Keratinocyte (primary cell): ENCODE data around the gene RALGPS2. TPM values are rescaled to one million over a fixed set of nuclear protein-coding genes. Genes with fewer than 3 reads are reported as not detected.

Experiments
- DNase-seq: peaks from one replicate; pipeline ENCODE4 v3.0.0-alpha.2; 2011; ENCODE audit warnings: low read depth, missing footprints, low spot score
- FAIRE-seq: peaks from 2 replicates; lab custom pipeline; 2011; peaks lifted over from hg19 to GRCh38; lab: Jason Lieb, UNC
- H2AFZ ChIP-seq: 2 replicates; pipeline ENCODE4 v1.6.0; 2012; ENCODE audit warnings: low read length, control low read depth, inconsistent platforms; ENCODE audit not compliant: control insufficient read depth
- H3K27ac ChIP-seq: 2 replicates; pipeline ENCODE4 v1.5.1; 2011; ENCODE audit warnings: low read length; ENCODE audit not compliant: control insufficient read depth, insufficient read depth
- H3K27me3 ChIP-seq: 3 replicates; pipeline ENCODE4 v1.6.0; 2011; ENCODE audit warnings: low read length; ENCODE audit not compliant: control insufficient read depth, insufficient read depth; ENCODE audit errors: extremely low read depth
- H3K36me3 ChIP-seq, 2 experiments: 2 replicates in 1 of 2; 3 replicates in 1 of 2; pipeline ENCODE4 v1.5.1; 2011; ENCODE audit warnings: low read length in 2 of 2, mild to moderate bottlenecking in 1 of 2; ENCODE audit not compliant: control insufficient read depth in 2 of 2, insufficient read depth in 2 of 2; ENCODE audit errors: extremely low read depth in 1 of 2
- H3K4me1 ChIP-seq: 3 replicates; pipeline ENCODE4 v1.5.1; 2011; ENCODE audit warnings: low read length; ENCODE audit not compliant: control insufficient read depth, insufficient read depth; ENCODE audit errors: extremely low read depth
- H3K4me2 ChIP-seq: 3 replicates; pipeline ENCODE4 v1.6.0; 2011; ENCODE audit warnings: low read depth, low read length; ENCODE audit not compliant: control insufficient read depth, insufficient read depth; ENCODE audit errors: extremely low read depth
- H3K4me3 ChIP-seq, 3 experiments: fragments of 200-600 bp in 1 of 3; sonication (generic) in 1 of 3; 2 replicates in 2 of 3; 3 replicates in 1 of 3; pipeline ENCODE4 v1.5.1; 2011 to 2016; ENCODE audit warnings: low read length in 3 of 3, mild to moderate bottlenecking in 3 of 3, control low read depth in 2 of 3, inconsistent platforms in 1 of 3, low read depth in 1 of 3, mixed read lengths in 1 of 3, mixed run types in 1 of 3, moderate library complexity in 1 of 3; ENCODE audit not compliant: control insufficient read depth in 2 of 3, insufficient read depth in 2 of 3; ENCODE audit errors: extremely low read depth in 1 of 3
- H3K79me2 ChIP-seq: 2 replicates; pipeline ENCODE4 v1.6.0; 2012; ENCODE audit warnings: low read length; ENCODE audit not compliant: control insufficient read depth, insufficient read depth
- H3K9ac ChIP-seq: 3 replicates; pipeline ENCODE4 v1.6.0; 2011; ENCODE audit warnings: low read length; ENCODE audit not compliant: control insufficient read depth, insufficient read depth; ENCODE audit errors: extremely low read depth
- H3K9me1 ChIP-seq: 3 replicates; pipeline ENCODE4 v1.6.0; 2011; ENCODE audit warnings: low read length; ENCODE audit not compliant: control insufficient read depth, insufficient read depth; ENCODE audit errors: extremely low read depth
- H3K9me3 ChIP-seq: 2 replicates; pipeline ENCODE4 v1.5.1; 2012; ENCODE audit warnings: low read depth, low read length; ENCODE audit not compliant: control insufficient read depth
- H4K20me1 ChIP-seq: 3 replicates; pipeline ENCODE4 v1.6.0; 2011; ENCODE audit warnings: low read length; ENCODE audit not compliant: control insufficient read depth, insufficient read depth; ENCODE audit errors: extremely low read depth
- CTCF ChIP-seq, 3 experiments: IDR thresholded peaks in 1 of 3; conservative IDR thresholded peaks in 1 of 3; optimal IDR thresholded peaks in 1 of 3; 2 replicates in 2 of 3; 3 replicates in 1 of 3; pipeline versions ENCODE3 to v1.5.1; 2011; ENCODE audit warnings: low read length in 3 of 3, mild to moderate bottlenecking in 3 of 3, moderate library complexity in 2 of 3, control low read depth in 1 of 3, inconsistent platforms in 1 of 3; ENCODE audit not compliant: insufficient read depth in 2 of 3; ENCODE audit errors: extremely low read depth in 1 of 3
- EZH2 ChIP-seq: IDR thresholded peaks from one replicate; pipeline ENCODE4 v1.6.1; 2012; ENCODE audit warnings: inconsistent platforms, mild to moderate bottlenecking, low read length, moderate library complexity
- dilution Hi-C: fragments of 300-500 bp; cut with MboI; formaldehyde crosslinking; loops from one replicate; pipeline ENCODE4 v1.7.0; 2020; ENCODE audit warnings: low sequenced_read_pairs; ENCODE audit not compliant: extremely low pct_ligation_motif_present
- polyA plus RNA-seq, 5 experiments: library from polyadenylated mRNA; depleted of rRNA in 3 of 5; stranded (reverse) in 3 of 5; stranded (forward) in 1 of 5; unstranded in 1 of 5; fragments of >200 nt; gene quantifications; 1 replicate in 1 of 5; 2 replicates in 3 of 5; 3 replicates in 1 of 5; pipeline versions ENCODE4 v1.2.1 to v1.2.3, GENCODE V29; 2011 to 2012; ENCODE audit warnings: missing spikeins in 2 of 5, low read depth in 1 of 5, low replicate concordance in 1 of 5

Gene RALGPS2
- polyA plus RNA-seq, 1 donor (not counting 4 experiments of a cell fraction or from before 2014, with no cell fraction given): 14.8 TPM

GRCh38 chr1:178862864-178863263 lies 137.8 kb downstream of the RALGPS2 start:
- Histone ChIP-seq H3K9me1 (no peaks in the 10 kb centered on the region), H3K79me2 (no peaks in the 10 kb centered on the region), H3K27ac (no peak overlapping the region), H3K9ac (no peak overlapping the region), H3K27me3 (no peaks in the 10 kb centered on the region), H3K4me2 (no peak overlapping the region), H3K36me3 (no peaks in the 10 kb centered on the region), H2AFZ (no peak overlapping the region), H4K20me1 (no peaks in the 10 kb centered on the region), H3K4me3 (no peak overlapping the region), H3K4me1 (no peaks in the 10 kb centered on the region), H3K9me3 (no peaks in the 10 kb centered on the region)
- dilution Hi-C loops: no loop called here
- FAIRE-seq (no peak), DNase-seq (no peak)
- TF ChIP-seq CTCF (optimal IDR thresholded peaks at IDR 0.05 in 1 of 3, IDR thresholded peaks at IDR 0.05 in 1 of 3, conservative IDR thresholded peaks at IDR 0.05 in 1 of 3; ENCODE audit: extremely low read depth in 1 of 3, insufficient read depth in 2 of 3, low read length in 3 of 3) (no peak), EZH2 (no peak)

GRCh38 chr1:178864326-178864725 lies 139.3 kb downstream of the RALGPS2 start:
- H3K36me3 ChIP-seq: no peaks in the 10 kb centered on the region
- dilution Hi-C loops: no loop called here
- H3K9me1 ChIP-seq: no peaks in the 10 kb centered on the region
- FAIRE-seq: no peak
- no peak for TF ChIP-seq CTCF (optimal IDR thresholded peaks at IDR 0.05 in 1 of 3, IDR thresholded peaks at IDR 0.05 in 1 of 3, conservative IDR thresholded peaks at IDR 0.05 in 1 of 3; ENCODE audit: extremely low read depth in 1 of 3, insufficient read depth in 2 of 3, low read length in 3 of 3)
- no peak for TF ChIP-seq EZH2
- H3K4me3 ChIP-seq: no peak overlapping the region
- no peaks in the 10 kb centered on the region for H3K27me3 ChIP-seq
- H3K9ac ChIP-seq: no peak overlapping the region
- H3K4me2 ChIP-seq: no peak overlapping the region
- H3K79me2 ChIP-seq: no peaks in the 10 kb centered on the region
- no peak overlapping the region for H3K27ac ChIP-seq
- DNase-seq: no peak
- no peaks in the 10 kb centered on the region for H3K9me3 ChIP-seq
- no peaks in the 10 kb centered on the region for H3K4me1 ChIP-seq
- no peak overlapping the region for H2AFZ ChIP-seq
- no peaks in the 10 kb centered on the region for H4K20me1 ChIP-seq
